HepG2 (cell line): ENCODE data around the gene IDS. TPM values are rescaled to one million over a fixed set of nuclear protein-coding genes. Genes with fewer than 3 reads are reported as not detected.

Experiments
- polyA plus RNA-seq, 8 experiments: library from polyadenylated mRNA; depleted of rRNA in 3 of 8; stranded (reverse) in 7 of 8; unstranded in 1 of 8; fragments of >200 nt; fragmentation: Illumina TruSeq in 4 of 8; extraction: Trizol in 4 of 8; gene quantifications; 2 replicates each; pipeline versions ENCODE4 v1.2.1 to v1.2.3, GENCODE V29; 2011 to 2016; ENCODE audit warnings: low read depth in 4 of 8, missing spikeins in 1 of 8, mixed read lengths in 1 of 8; ENCODE audit not compliant: insufficient read depth in 1 of 8
- total RNA-seq, 5 experiments: library from RNA; depleted of rRNA; stranded (reverse); fragments of >200 nt; fragmentation: Illumina TruSeq; extraction: Trizol; gene quantifications; 2 replicates each; pipeline ENCODE4 v1.2.3, GENCODE V29; 2016; ENCODE audit warnings: low read depth in 1 of 5

The IDS gene
- total and polyA plus RNA-seq, 2 of the 13 experiments (the other 11 are each of a cell fraction or from before 2014, with no cell fraction given) = 2.2 to 11.9 TPM

Other genes with a start within 250 kb of the IDS start
- 8.9 and 9.6 TPM in 2 replicates for gene EOLA1, start 35.7 kb upstream of the IDS start, total RNA-seq (2016; rRNA removed; fragmentation: Illumina TruSeq; extraction: Trizol)
- 6.5 and 7.8 TPM in 2 replicates for gene EOLA1, start 35.7 kb upstream of the IDS start, polyA plus RNA-seq (2011; rRNA removed)
- gene HSFX3, start 44.6 kb upstream of the IDS start, total RNA-seq (2016; rRNA removed; fragmentation: Illumina TruSeq; extraction: Trizol) = not detected in 2 replicates
- gene HSFX3, start 44.6 kb upstream of the IDS start, polyA plus RNA-seq (2011; rRNA removed) = not detected in 2 replicates
- 0.07 TPM in 1 of 2 replicates, not detected in the other for gene MAGEA9B, start 82.2 kb upstream of the IDS start, total RNA-seq (2016; rRNA removed; fragmentation: Illumina TruSeq; extraction: Trizol)
- gene MAGEA9B, start 82.2 kb upstream of the IDS start, polyA plus RNA-seq (2011; rRNA removed) = 0.11 TPM in 1 of 2 replicates, not detected in the other
- gene HSFX2, start 90.0 kb upstream of the IDS start, total RNA-seq (2016; rRNA removed; fragmentation: Illumina TruSeq; extraction: Trizol) = 0.13 TPM in 1 of 2 replicates, not detected in the other
- gene HSFX2, start 90.0 kb upstream of the IDS start, polyA plus RNA-seq (2011; rRNA removed) = 0.30 TPM in 1 of 2 replicates, not detected in the other
- 4.4 and 5.9 TPM in 2 replicates for gene TMEM185A, start 126.5 kb upstream of the IDS start, total RNA-seq (2016; rRNA removed; fragmentation: Illumina TruSeq; extraction: Trizol)
- gene TMEM185A, start 126.5 kb upstream of the IDS start, polyA plus RNA-seq (2011; rRNA removed) = 9.9 and 10.5 TPM in 2 replicates
- gene MAGEA11, start 206.8 kb upstream of the IDS start, total RNA-seq (2016; rRNA removed; fragmentation: Illumina TruSeq; extraction: Trizol) = not detected in 2 replicates
- not detected in 2 replicates for gene MAGEA11, start 206.8 kb upstream of the IDS start, polyA plus RNA-seq (2011; rRNA removed)